Ovary (tissue), 9 donors: ENCODE data around the gene ADAMTS14. TPM values are rescaled to one million over a fixed set of nuclear protein-coding genes. Genes with fewer than 3 reads are reported as not detected.

Source experiments
- DNase-seq, 5 donors: peaks; one replicate each; pipeline ENCODE4 v3.0.0-alpha.2; 2019 to 2020
- H3K27ac ChIP-seq, 2 donors: fragments of 200-600 bp; one replicate each; pipeline versions ENCODE4 v1.5.1 to v1.8.0; 2019 to 2022
- H3K27me3 ChIP-seq: fragments of 200-600 bp; one replicate; pipeline ENCODE4 v1.8.0; 2022
- H3K36me3 ChIP-seq: fragments of 200-600 bp; sonication (generic); one replicate; pipeline ENCODE4 v1.5.1; 2019
- H3K4me1 ChIP-seq: one replicate; pipeline ENCODE4 v1.8.1; 2013; ENCODE audit warnings: mild to moderate bottlenecking, moderate library complexity; ENCODE audit not compliant: insufficient read depth
- H3K4me3 ChIP-seq: fragments of 200-600 bp; sonication (generic); one replicate; pipeline ENCODE4 v1.5.1; 2017
- H3K9me3 ChIP-seq, 2 donors: fragments of 200-600 bp in 1 of 2; sonication (generic) in 1 of 2; one replicate each; pipeline versions ENCODE4 v1.5.1 to v1.8.1; 2013 to 2019; ENCODE audit warnings: mild to moderate bottlenecking in 1 of 2, moderate library complexity in 1 of 2
- CTCF ChIP-seq, 3 donors: fragments of 450-650 bp in 2 of 3; fragments of 200-600 bp in 1 of 3; IDR thresholded peaks; one replicate each; pipeline versions ENCODE4 v1.5.1 to v1.8.0; 2016 to 2022; ENCODE audit warnings: antibody characterized with exemption in 3 of 3, mild to moderate bottlenecking in 1 of 3
- EP300 ChIP-seq: sonication (generic); formaldehyde crosslinking; IDR thresholded peaks from one replicate; pipeline ENCODE4 v1.6.1; 2017; ENCODE audit warnings: antibody characterized with exemption
- POLR2A ChIP-seq: fragments of 450-650 bp; IDR thresholded peaks from one replicate; pipeline ENCODE4 v1.6.1; 2017; ENCODE audit warnings: antibody characterized with exemption, mild to moderate bottlenecking, moderate library complexity
- WGBS, 3 donors: extraction: QIAGEN DNeasy Blood & Tissue Kit in 1 of 3; methylation state at CpG; one replicate each; pipeline versions ENCODE4 v1.1.5 to v1.1.7; 2013 to 2017; 5-methylcytosine and 5-hydroxymethylcytosine counted together
- intact Hi-C, 4 donors: fragments of 100-400 bp; cut with DNase I; formaldehyde crosslinking; loops; one replicate each; pipeline versions ENCODE4 v1.11.0 to v1.15.1; 2022 to 2023
- polyA plus RNA-seq, 2 donors: library from polyadenylated mRNA; stranded (reverse); fragments of 200-250 nt in 1 of 2; fragments of 350-450 nt in 1 of 2; fragmentation: Illumina TruSeq in 1 of 2; extraction: RNeasy Lipid Tissue Mini Kit (QIAGEN cat#74804) in 1 of 2; gene quantifications; one replicate each; pipeline ENCODE4 v1.2.3, GENCODE V29; 2013 to 2014
- total RNA-seq, 7 donors: library from RNA; depleted of rRNA in 2 of 7; stranded (reverse); fragments of >200 nt in 2 of 7; fragmentation: NEBNext Ultra II Directional in 3 of 7; extraction: Animal tissue kit (Norgen Biotek cat#: 25700) in 3 of 7; gene quantifications; one replicate each; pipeline versions ENCODE4 v1.1.0 to v1.2.4, GENCODE V29; 2016 to 2023
- donor health status: DM: no; HTN: no; CAD: no; lungs with moderate emphysema.
- donor health status: DM: no; HTN: no; CAD: no.
- donor health status: Bipolar disorder and iron deficiency.
- donor health status: DM: yes; HTN: yes; CAD: no.
- donor health status: DM: no; HTN: no; CAD: no.
- donor health status: DM: yes; HTN: yes; CAD: no.

Gene ADAMTS14
- total and polyA plus RNA-seq, 9 donors, result 0.07 to 0.75 (median 0.14) TPM; not detected in 3

GRCh38 chr10:70782746-70783680 is 110.7 kb downstream of the ADAMTS14 start:
- Histone ChIP-seq H3K4me3 (no peak overlapping the region), H3K9me3 (no peaks in the 10 kb centered on the region), H3K27me3 (no peaks in the 10 kb centered on the region), H3K36me3 (no peaks in the 10 kb centered on the region), H3K27ac (no peak overlapping the region), H3K4me1 (no peaks in the 10 kb centered on the region)
- no peak for TF ChIP-seq EP300
- no peak for TF ChIP-seq CTCF (IDR thresholded peaks at IDR 0.05)
- no peak for TF ChIP-seq POLR2A
- 75 to 78% (median 75%) methylated on average over 11 of the region's 11 CpGs for WGBS, 3 donors
- no peak for DNase-seq
- intact Hi-C loops, result no loop called here

GRCh38 chr10:70784016-70784415 is 111.7 kb downstream of the ADAMTS14 start:
- no peak overlapping the region for H3K4me3 ChIP-seq
- no peaks in the 10 kb centered on the region for H3K4me1 ChIP-seq
- intact Hi-C loops, result no loop called here
- H3K36me3 ChIP-seq, result no peaks in the 10 kb centered on the region
- H3K9me3 ChIP-seq, result no peaks in the 10 kb centered on the region
- WGBS, 3 donors, result 49 to 63% (median 52%) methylated on average over 5 of the region's 5 CpGs
- no peaks in the 10 kb centered on the region for H3K27me3 ChIP-seq
- H3K27ac ChIP-seq, result no peak overlapping the region
- DNase-seq, result no peak
- TF ChIP-seq CTCF (IDR thresholded peaks at IDR 0.05) (no peak), POLR2A (no peak), EP300 (no peak)

- 42 to 72% (median 56%) methylated on average over 2 of the region's 2 CpGs for WGBS, 3 donors
- intact Hi-C loops, result no loop called here
- Histone ChIP-seq H3K27me3 (no peaks in the 10 kb centered on the region), H3K4me1 (no peaks in the 10 kb centered on the region), H3K4me3 (no peak overlapping the region), H3K36me3 (no peaks in the 10 kb centered on the region), H3K27ac (no peak overlapping the region), H3K9me3 (no peaks in the 10 kb centered on the region)
- TF ChIP-seq EP300 (no peak), POLR2A (no peak), CTCF (IDR thresholded peaks at IDR 0.05) (no peak)
- DNase-seq, result no peak
These were observed 112.2 kb downstream of the ADAMTS14 start for GRCh38 chr10:70784471-70784870.

- H3K27ac ChIP-seq, result no peak within 1 kb of the TSS
- H3K4me3 ChIP-seq, result no peak within 1 kb of the TSS
- no peaks in the 10 kb centered on the region for H3K27me3 ChIP-seq
- intact Hi-C loops, result no loop called here
- no peaks in the 10 kb centered on the region for H3K4me1 ChIP-seq
- no peaks in the 10 kb centered on the region for H3K9me3 ChIP-seq
- H3K36me3 ChIP-seq, result no peaks in the 10 kb centered on the region
- DNase-seq, result no peak
- 80 to 90% (median 82%) methylated on average over 4 of the region's 4 CpGs for WGBS, 3 donors
- no peak for TF ChIP-seq POLR2A
- no peak for TF ChIP-seq CTCF (IDR thresholded peaks at IDR 0.05)
- no peak for TF ChIP-seq EP300
These were observed 112.9 kb downstream of the ADAMTS14 start, which contains the start of gene TBATA for GRCh38 chr10:70785190-70785589. TBATA (minus strand) TSS chr10:70785377; CDS start chr10:70783379, 1,998 bp downstream.
